ENCODE results near the gene MCCD1. TPM values are rescaled to one million over a fixed set of nuclear protein-coding genes. Genes with fewer than 3 reads are reported as not detected.

Gene MCCD1
- total RNA-seq, 1 donor from 2014 or later = not detected

DNA sequence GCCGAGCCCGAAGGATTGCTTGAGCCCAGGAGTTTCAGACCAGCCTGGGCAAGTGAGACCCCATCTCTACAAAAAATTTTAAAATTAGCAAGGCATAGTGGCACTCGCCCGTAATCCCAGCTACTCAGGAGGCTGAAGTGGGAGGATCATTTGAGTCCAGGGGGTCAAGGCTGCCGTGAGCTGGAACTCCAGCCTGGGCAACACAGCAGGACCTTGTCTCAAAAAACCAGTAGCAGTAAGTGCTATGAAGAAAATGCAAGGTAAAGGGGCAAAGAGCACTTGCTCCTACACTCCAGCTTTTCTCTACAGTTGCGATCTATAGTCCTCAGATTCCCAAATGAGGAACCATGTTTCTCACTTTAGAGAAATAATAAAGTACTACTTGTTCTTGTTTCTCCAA is 14.9 kb downstream of the MCCD1 start:
- no peaks in the 10 kb centered on the region for H3K27me3 Mint-ChIP-seq
- peaks cover 30% of the 10 kb centered on the region for H3K4me1 Mint-ChIP-seq (ENCODE audit: unreplicated experiment)
- H3K36me3 Mint-ChIP-seq = peaks cover 25% of the 10 kb centered on the region
- no peak for DNase-seq (ENCODE audit: extremely low spot score, unreplicated experiment)
- no peak overlapping the region for H3K27ac Mint-ChIP-seq
- TF ChIP-seq, protein P1, sequence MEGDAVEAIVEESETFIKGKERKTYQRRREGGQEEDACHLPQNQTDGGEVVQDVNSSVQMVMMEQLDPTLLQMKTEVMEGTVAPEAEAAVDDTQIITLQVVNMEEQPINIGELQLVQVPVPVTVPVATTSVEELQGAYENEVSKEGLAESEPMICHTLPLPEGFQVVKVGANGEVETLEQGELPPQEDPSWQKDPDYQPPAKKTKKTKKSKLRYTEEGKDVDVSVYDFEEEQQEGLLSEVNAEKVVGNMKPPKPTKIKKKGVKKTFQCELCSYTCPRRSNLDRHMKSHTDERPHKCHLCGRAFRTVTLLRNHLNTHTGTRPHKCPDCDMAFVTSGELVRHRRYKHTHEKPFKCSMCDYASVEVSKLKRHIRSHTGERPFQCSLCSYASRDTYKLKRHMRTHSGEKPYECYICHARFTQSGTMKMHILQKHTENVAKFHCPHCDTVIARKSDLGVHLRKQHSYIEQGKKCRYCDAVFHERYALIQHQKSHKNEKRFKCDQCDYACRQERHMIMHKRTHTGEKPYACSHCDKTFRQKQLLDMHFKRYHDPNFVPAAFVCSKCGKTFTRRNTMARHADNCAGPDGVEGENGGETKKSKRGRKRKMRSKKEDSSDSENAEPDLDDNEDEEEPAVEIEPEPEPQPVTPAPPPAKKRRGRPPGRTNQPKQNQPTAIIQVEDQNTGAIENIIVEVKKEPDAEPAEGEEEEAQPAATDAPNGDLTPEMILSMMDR (conservative IDR thresholded peaks at IDR 0.05) = no peak
- H3K4me3 Mint-ChIP-seq = no peak overlapping the region
- H3K9me3 Mint-ChIP-seq = no peaks in the 10 kb centered on the region

DNA sequence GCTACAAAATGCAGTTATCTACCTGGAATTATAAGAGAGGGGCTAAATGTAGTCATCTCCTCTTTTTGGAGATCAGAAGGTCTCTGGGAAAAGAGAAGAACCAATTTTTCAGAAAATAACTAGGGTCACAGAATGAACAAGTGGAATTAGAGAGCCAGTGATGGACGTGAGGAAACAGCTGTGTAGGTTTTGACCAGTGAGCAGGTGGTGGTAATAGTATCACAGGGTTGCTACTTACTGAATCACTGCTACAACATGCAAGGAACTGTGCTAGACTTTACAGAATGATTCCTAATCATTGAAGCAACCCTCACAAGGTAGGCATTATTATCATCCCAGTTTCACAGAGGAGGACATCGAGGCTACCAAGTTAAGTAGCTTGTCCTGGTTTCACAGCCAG is 15.9 kb downstream of the MCCD1 start:
- TF ChIP-seq, protein P1 (conservative IDR thresholded peaks at IDR 0.05) = no peak
- no peak overlapping the region for H3K27ac Mint-ChIP-seq
- peaks cover 20% of the 10 kb centered on the region for H3K36me3 Mint-ChIP-seq
- H3K27me3 Mint-ChIP-seq = no peaks in the 10 kb centered on the region
- peak overlapping the region; percentile 51 for H3K4me3 Mint-ChIP-seq
- H3K4me1 Mint-ChIP-seq (ENCODE audit: unreplicated experiment) = peaks cover 24% of the 10 kb centered on the region
- no peaks in the 10 kb centered on the region for H3K9me3 Mint-ChIP-seq
- no peak for DNase-seq (ENCODE audit: extremely low spot score, unreplicated experiment)

DNA sequence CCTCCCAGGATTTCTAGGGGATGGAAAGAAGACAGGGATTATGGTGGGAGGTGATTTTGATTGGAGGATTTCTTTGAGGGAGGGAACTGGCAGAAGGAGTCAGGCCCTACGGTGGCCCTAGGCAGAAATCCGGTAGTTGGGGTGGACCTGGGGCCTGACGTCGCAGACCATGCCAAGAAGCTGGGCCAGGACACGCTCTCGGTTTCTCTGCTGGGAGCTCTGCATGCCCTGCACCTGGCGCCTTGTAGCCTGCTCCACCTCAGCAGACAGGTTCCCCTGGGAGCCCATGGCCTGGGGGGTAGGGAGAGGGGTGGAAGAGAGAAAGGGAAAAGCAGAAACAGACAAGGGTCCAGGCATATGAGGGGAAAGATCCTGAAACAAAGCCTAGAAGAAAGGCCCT is 16.5 kb downstream of the MCCD1 start:
- DNase-seq (ENCODE audit: extremely low spot score, unreplicated experiment) = no peak
- Mint-ChIP-seq H3K4me1 (ENCODE audit: unreplicated experiment) (peaks cover 19% of the 10 kb centered on the region), H3K27me3 (no peaks in the 10 kb centered on the region), H3K36me3 (peaks cover 14% of the 10 kb centered on the region), H3K4me3 (peak overlapping the region; percentile 90), H3K27ac (no peak overlapping the region), H3K9me3 (no peaks in the 10 kb centered on the region)
- TF ChIP-seq, protein P1 (conservative IDR thresholded peaks at IDR 0.05) = no peak

DNA sequence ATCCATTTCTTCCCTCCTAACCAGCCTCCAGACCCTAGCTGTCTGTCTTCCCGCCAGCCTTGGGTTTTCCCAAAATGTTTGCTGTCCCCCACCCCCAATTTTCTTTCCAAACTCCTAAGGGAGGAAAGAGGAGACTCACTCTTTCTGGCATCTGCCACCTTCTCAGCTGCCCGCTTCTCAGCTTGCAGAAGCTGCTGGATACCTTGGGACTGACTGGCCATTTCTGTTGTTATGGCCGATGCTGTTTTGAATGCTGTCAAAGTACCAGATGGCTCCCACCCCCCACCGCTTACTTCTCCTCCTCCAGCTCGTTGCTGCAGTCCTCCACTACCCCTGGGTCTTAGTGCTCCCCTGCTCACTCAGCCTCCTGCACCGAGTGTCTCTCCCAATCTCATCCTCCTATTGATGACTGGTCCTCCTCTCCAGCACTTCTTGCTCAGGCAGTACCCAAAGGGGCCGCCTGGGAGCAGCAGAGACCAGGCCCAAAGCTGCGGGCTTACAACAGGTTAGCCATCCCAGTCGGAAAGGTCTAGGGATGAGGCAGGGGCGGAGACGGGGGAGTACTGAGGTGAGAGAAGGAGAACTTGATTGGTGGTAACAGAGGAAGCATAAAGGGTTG is 17.7 kb downstream of the MCCD1 start, which contains the start of gene ATP6V1G2:
ATP6V1G2 (minus strand) TSS at position 270 of the 619 bp plus-strand sequence; CDS start at position 221, 49 bp downstream.
- no peaks in the 10 kb centered on the region for H3K9me3 Mint-ChIP-seq
- H3K4me1 Mint-ChIP-seq (ENCODE audit: unreplicated experiment) = peaks cover 17% of the 10 kb centered on the region

DNA sequence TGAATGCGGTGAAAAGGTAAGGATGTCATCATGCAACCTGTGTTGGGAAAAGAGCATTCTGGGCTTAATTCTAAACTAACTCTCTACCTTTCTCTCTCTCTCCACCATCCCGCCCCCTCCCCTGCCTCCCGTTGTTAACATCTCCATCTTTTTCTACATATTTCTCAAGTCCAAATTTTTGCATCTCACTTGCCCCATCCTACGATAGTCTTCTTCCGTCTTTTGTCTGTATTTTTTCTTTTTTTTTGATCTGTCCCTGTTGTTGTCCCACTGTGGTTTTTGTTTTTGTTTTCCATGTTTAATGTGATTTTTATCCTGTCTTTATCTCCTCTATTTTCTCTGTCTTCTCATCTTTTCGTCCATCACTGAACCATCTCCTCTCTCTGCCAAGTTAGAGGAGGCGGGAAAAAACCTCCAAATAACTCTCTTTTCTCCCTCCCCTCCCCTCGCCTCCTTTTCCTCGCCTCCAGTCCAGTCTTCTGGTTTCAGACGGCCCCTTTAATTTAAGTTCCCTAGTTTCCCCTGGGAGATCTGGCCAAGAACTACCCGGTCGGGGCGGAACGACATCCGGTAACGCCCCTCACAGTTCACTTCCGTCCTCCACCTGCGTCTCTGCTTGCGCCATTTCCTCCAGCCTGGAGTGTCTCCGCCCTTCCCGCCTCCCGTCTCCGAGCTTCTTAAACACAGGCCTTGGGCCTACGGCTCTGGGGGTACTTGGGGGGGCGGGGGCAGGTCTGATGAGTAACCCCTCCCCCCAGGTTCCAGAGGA is 18.4 kb downstream of the MCCD1 start, which contains the start of gene NFKBIL1:
NFKBIL1 (plus strand) TSS at position 651 of the 769 bp plus-strand sequence; CDS start at position 738, 87 bp downstream.
- Mint-ChIP-seq H3K9me3 (no peaks in the 10 kb centered on the region), H3K27ac (peak within 1 kb of the TSS; percentile 85), H3K27me3 (no peaks in the 10 kb centered on the region), H3K4me3 (peak within 1 kb of the TSS; percentile 90), H3K4me1 (ENCODE audit: unreplicated experiment) (peaks cover 17% of the 10 kb centered on the region), H3K36me3 (peaks cover 6% of the 10 kb centered on the region)
- DNase-seq (ENCODE audit: extremely low spot score, unreplicated experiment) = peak; percentile 89
- TF ChIP-seq, protein P1 (conservative IDR thresholded peaks at IDR 0.05) = peak; percentile 19

More for the DNA sequence above, 17.7 kb downstream of the MCCD1 start, which contains the start of gene ATP6V1G2:
- Mint-ChIP-seq H3K36me3 (peaks cover 6% of the 10 kb centered on the region), H3K27ac (peak within 1 kb of the TSS; percentile 85), H3K27me3 (no peaks in the 10 kb centered on the region), H3K4me3 (peak within 1 kb of the TSS; percentile 90)
- TF ChIP-seq, protein P1 (conservative IDR thresholded peaks at IDR 0.05) = peak; percentile 94
- peak; percentile 92 for DNase-seq (ENCODE audit: extremely low spot score, unreplicated experiment)
